ENCODE results near the gene IDH1.

The IDH1 gene

GRCh38 chr2:208210688-208211451, 44.0 kb downstream of the IDH1 start:
- DNase-seq (ENCODE audit: low spot score) = no peak

- DNase-seq (ENCODE audit: low spot score) = no peak
These were observed 46.4 kb downstream of the IDH1 start for GRCh38 chr2:208208335-208209085.

- no peak for DNase-seq (ENCODE audit: low spot score)
These were observed 47.1 kb downstream of the IDH1 start for GRCh38 chr2:208207769-208208168.

GRCh38 chr2:208204166-208204565, 50.7 kb downstream of the IDH1 start:
- no peak for DNase-seq (ENCODE audit: low spot score)

GRCh38 chr2:208195531-208195930, 59.3 kb downstream of the IDH1 start:
- no peak for DNase-seq (ENCODE audit: low spot score)

- DNase-seq (ENCODE audit: low spot score) = no peak
These were observed 62.1 kb downstream of the IDH1 start for GRCh38 chr2:208192611-208193236.

GRCh38 chr2:208189810-208190503, 64.9 kb downstream of the IDH1 start, which contains the start of gene C2orf80:
C2orf80 (minus strand) TSS chr2:208190030; CDS start chr2:208186986, 3,044 bp downstream.
- no peak for DNase-seq (ENCODE audit: low spot score)

GRCh38 chr2:208189069-208189809, 65.6 kb downstream of the IDH1 start:
- peak; percentile 28 for DNase-seq (ENCODE audit: low spot score)

GRCh38 chr2:208186893-208187292, 68.0 kb downstream of the IDH1 start:
- no peak for DNase-seq (ENCODE audit: low spot score)

GRCh38 chr2:208186465-208186864, 68.4 kb downstream of the IDH1 start:
- DNase-seq (ENCODE audit: low spot score) = no peak
